Neural cell (in vitro differentiated cells): ENCODE measurements around the gene JAZF1. TPM values are rescaled to one million over a fixed set of nuclear protein-coding genes. Genes with fewer than 3 reads are reported as not detected.

Experiments used
- H2AFZ ChIP-seq: fragments of 200-600, 300-800 bp; sonication (generic), shearing (Covaris generic); 2 replicates; pipeline ENCODE4 v1.6.0; 2014; ENCODE audit warnings: low read depth, mild to moderate bottlenecking, antibody characterized with exemption, low read length, moderate library complexity
- H3F3A ChIP-seq: fragments of 200-600 bp; shearing (Covaris generic); 2 replicates; pipeline ENCODE4 v1.6.1; 2016; ENCODE audit warnings: mild to moderate bottlenecking, moderate library complexity, mixed read lengths, antibody characterized with exemption, low read length; ENCODE audit not compliant: insufficient read depth, poor library complexity, severe bottlenecking
- H3K27ac ChIP-seq: fragments of 200-600, 300-800 bp; sonication (generic), shearing (Covaris generic); 2 replicates; pipeline ENCODE4 v1.5.1; 2014; ENCODE audit warnings: mild to moderate bottlenecking, low read length, moderate library complexity
- H3K27me3 ChIP-seq: fragments of 300-800, 200-600 bp; sonication (generic), shearing (Covaris generic); 2 replicates; pipeline ENCODE4 v1.6.0; 2014; ENCODE audit warnings: mild to moderate bottlenecking, low read depth, low read length, moderate library complexity; ENCODE audit not compliant: insufficient read depth
- H3K36me3 ChIP-seq: fragments of 300-800, 200-600 bp; sonication (generic), shearing (Covaris generic); 2 replicates; pipeline ENCODE4 v1.5.1; 2014; ENCODE audit warnings: mild to moderate bottlenecking, antibody characterized with exemption, low read length, moderate library complexity; ENCODE audit not compliant: insufficient read depth
- H3K4me2 ChIP-seq: fragments of 300-800, 200-600 bp; sonication (generic), shearing (Covaris generic); 2 replicates; pipeline ENCODE4 v1.6.0; 2014; ENCODE audit warnings: mild to moderate bottlenecking, low read length
- H3K4me3 ChIP-seq: fragments of 300-800, 200-600 bp; sonication (generic), shearing (Covaris generic); 2 replicates; pipeline ENCODE4 v1.5.1; 2014; ENCODE audit warnings: mild to moderate bottlenecking, low read length, moderate library complexity
- H3K79me2 ChIP-seq: fragments of 200-600 bp; shearing (Covaris generic); replicated peaks from 2 replicates; pipeline ENCODE4 v1.6.0; 2014; ENCODE audit warnings: mild to moderate bottlenecking, low read length, moderate library complexity; ENCODE audit not compliant: insufficient read depth
- H3K9ac ChIP-seq: fragments of 300-800, 200-600 bp; sonication (generic), shearing (Covaris generic); 2 replicates; pipeline ENCODE4 v1.6.1; 2016; ENCODE audit warnings: mild to moderate bottlenecking, low read length, mixed read lengths
- H3K9me2 ChIP-seq: fragments of 200-600 bp; shearing (Covaris generic); 2 replicates; pipeline ENCODE4 v1.6.1; 2016; ENCODE audit warnings: mild to moderate bottlenecking, low read length, mixed read lengths; ENCODE audit not compliant: insufficient read depth
- H3K9me3 ChIP-seq: fragments of 200-600, 300-800 bp; sonication (generic), shearing (Covaris generic); 2 replicates; pipeline ENCODE4 v1.6.1; 2016; ENCODE audit warnings: mild to moderate bottlenecking, mixed run types, low read length, moderate library complexity, mixed read lengths
- H4K20me1 ChIP-seq: fragments of 200-600 bp; shearing (Covaris generic); 2 replicates; pipeline ENCODE4 v1.6.1; 2016; ENCODE audit warnings: mild to moderate bottlenecking, mixed run types; ENCODE audit not compliant: insufficient read depth
- EP300 ChIP-seq: fragments of 450-650 bp; conservative IDR thresholded peaks from 2 replicates; pipeline ENCODE4 v1.6.1; 2014; ENCODE audit warnings: antibody characterized with exemption, mild to moderate bottlenecking, moderate library complexity; ENCODE audit not compliant: poor library complexity, severe bottlenecking
- EZH2 ChIP-seq: fragments of 200-600, 300-800 bp; shearing (Covaris generic), sonication (generic); IDR thresholded peaks from 2 replicates; pipeline ENCODE4 v1.6.1; 2014; ENCODE audit warnings: antibody characterized with exemption, low read length, borderline replicate concordance, mild to moderate bottlenecking; ENCODE audit not compliant: insufficient read depth, poor library complexity, severe bottlenecking
- MXI1 ChIP-seq: fragments of 450-650 bp; conservative IDR thresholded peaks from 2 replicates; pipeline ENCODE4 v1.6.1; 2014; ENCODE audit warnings: antibody characterized with exemption, mild to moderate bottlenecking; ENCODE audit not compliant: poor library complexity, severe bottlenecking
- POLR2AphosphoS5 ChIP-seq: IDR thresholded peaks from 2 replicates; pipeline ENCODE4 v1.6.1; 2012
- RAD21 ChIP-seq: fragments of 450-650 bp; conservative IDR thresholded peaks from 2 replicates; pipeline ENCODE4 v1.6.1; 2014; ENCODE audit warnings: antibody characterized with exemption, mild to moderate bottlenecking, moderate library complexity
- SMC3 ChIP-seq: fragments of 450-650 bp; conservative IDR thresholded peaks from 2 replicates; pipeline ENCODE4 v1.6.1; 2014; ENCODE audit warnings: antibody characterized with exemption, mild to moderate bottlenecking, moderate library complexity; ENCODE audit not compliant: poor library complexity
- TAF1 ChIP-seq: IDR thresholded peaks from 2 replicates; pipeline ENCODE4 v1.6.1; 2012; ENCODE audit warnings: low read depth
- polyA plus RNA-seq: library from polyadenylated mRNA; depleted of rRNA; stranded (reverse); fragments of >200 nt; gene quantifications from 2 replicates; pipeline ENCODE4 v1.2.3, GENCODE V29; 2014
- TF ChIP-seq, protein P1 (sequence below): fragments of 450-650 bp; IDR thresholded peaks from 2 replicates; pipeline ENCODE4 v1.5.1; 2014; ENCODE audit warnings: antibody characterized with exemption, mild to moderate bottlenecking, moderate library complexity; ENCODE audit not compliant: poor library complexity, severe bottlenecking
- TF ChIP-seq, protein P2 (sequence below): IDR thresholded peaks from 2 replicates; pipeline ENCODE4 v1.6.1; 2012; ENCODE audit warnings: borderline replicate concordance

JAZF1 gene
- polyA plus RNA-seq, 1 donor from 2014 or later = 29.5 TPM

DNA sequence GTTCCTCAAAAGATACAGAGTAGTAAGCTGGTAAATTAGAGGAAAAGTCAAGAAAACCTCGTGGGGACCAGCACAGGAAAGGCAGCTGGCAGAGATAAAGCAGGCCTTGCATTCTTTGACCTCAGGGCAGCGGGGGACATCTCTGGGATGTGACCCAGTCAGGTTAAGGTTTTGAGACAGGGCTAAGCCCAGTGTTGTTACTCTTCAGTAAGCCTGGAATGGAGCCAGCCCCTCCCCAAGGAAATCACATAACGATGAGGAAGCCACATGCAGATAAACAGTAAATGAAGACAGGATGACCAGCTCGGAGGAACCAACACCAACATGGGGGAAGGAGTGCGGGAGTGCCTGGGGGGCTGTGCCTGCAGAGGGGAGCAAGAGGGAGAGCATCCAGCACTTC is 99.6 kb downstream of the JAZF1 start:
- Histone ChIP-seq H3K36me3 (no peaks in the 10 kb centered on the region), H3K9me2 (no peaks in the 10 kb centered on the region), H3K4me3 (no peak overlapping the region), H3K27ac (no peak overlapping the region), H3F3A (no peaks in the 10 kb centered on the region), H4K20me1 (no peaks in the 10 kb centered on the region), H3K4me2 (no peak overlapping the region), H3K27me3 (no peaks in the 10 kb centered on the region), H3K79me2 (no peaks in the 10 kb centered on the region), H3K9me3 (no peaks in the 10 kb centered on the region), H3K9ac (no peak overlapping the region), H2AFZ (no peak overlapping the region)
- TF ChIP-seq SMC3 (no peak), EP300 (no peak), TAF1 (no peak), EZH2 (no peak), RAD21 (no peak), POLR2AphosphoS5 (no peak), MXI1 (no peak)
- TF ChIP-seq, protein P1, sequence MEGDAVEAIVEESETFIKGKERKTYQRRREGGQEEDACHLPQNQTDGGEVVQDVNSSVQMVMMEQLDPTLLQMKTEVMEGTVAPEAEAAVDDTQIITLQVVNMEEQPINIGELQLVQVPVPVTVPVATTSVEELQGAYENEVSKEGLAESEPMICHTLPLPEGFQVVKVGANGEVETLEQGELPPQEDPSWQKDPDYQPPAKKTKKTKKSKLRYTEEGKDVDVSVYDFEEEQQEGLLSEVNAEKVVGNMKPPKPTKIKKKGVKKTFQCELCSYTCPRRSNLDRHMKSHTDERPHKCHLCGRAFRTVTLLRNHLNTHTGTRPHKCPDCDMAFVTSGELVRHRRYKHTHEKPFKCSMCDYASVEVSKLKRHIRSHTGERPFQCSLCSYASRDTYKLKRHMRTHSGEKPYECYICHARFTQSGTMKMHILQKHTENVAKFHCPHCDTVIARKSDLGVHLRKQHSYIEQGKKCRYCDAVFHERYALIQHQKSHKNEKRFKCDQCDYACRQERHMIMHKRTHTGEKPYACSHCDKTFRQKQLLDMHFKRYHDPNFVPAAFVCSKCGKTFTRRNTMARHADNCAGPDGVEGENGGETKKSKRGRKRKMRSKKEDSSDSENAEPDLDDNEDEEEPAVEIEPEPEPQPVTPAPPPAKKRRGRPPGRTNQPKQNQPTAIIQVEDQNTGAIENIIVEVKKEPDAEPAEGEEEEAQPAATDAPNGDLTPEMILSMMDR = no peak
- TF ChIP-seq, protein P2, sequence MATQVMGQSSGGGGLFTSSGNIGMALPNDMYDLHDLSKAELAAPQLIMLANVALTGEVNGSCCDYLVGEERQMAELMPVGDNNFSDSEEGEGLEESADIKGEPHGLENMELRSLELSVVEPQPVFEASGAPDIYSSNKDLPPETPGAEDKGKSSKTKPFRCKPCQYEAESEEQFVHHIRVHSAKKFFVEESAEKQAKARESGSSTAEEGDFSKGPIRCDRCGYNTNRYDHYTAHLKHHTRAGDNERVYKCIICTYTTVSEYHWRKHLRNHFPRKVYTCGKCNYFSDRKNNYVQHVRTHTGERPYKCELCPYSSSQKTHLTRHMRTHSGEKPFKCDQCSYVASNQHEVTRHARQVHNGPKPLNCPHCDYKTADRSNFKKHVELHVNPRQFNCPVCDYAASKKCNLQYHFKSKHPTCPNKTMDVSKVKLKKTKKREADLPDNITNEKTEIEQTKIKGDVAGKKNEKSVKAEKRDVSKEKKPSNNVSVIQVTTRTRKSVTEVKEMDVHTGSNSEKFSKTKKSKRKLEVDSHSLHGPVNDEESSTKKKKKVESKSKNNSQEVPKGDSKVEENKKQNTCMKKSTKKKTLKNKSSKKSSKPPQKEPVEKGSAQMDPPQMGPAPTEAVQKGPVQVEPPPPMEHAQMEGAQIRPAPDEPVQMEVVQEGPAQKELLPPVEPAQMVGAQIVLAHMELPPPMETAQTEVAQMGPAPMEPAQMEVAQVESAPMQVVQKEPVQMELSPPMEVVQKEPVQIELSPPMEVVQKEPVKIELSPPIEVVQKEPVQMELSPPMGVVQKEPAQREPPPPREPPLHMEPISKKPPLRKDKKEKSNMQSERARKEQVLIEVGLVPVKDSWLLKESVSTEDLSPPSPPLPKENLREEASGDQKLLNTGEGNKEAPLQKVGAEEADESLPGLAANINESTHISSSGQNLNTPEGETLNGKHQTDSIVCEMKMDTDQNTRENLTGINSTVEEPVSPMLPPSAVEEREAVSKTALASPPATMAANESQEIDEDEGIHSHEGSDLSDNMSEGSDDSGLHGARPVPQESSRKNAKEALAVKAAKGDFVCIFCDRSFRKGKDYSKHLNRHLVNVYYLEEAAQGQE = no peak

DNA sequence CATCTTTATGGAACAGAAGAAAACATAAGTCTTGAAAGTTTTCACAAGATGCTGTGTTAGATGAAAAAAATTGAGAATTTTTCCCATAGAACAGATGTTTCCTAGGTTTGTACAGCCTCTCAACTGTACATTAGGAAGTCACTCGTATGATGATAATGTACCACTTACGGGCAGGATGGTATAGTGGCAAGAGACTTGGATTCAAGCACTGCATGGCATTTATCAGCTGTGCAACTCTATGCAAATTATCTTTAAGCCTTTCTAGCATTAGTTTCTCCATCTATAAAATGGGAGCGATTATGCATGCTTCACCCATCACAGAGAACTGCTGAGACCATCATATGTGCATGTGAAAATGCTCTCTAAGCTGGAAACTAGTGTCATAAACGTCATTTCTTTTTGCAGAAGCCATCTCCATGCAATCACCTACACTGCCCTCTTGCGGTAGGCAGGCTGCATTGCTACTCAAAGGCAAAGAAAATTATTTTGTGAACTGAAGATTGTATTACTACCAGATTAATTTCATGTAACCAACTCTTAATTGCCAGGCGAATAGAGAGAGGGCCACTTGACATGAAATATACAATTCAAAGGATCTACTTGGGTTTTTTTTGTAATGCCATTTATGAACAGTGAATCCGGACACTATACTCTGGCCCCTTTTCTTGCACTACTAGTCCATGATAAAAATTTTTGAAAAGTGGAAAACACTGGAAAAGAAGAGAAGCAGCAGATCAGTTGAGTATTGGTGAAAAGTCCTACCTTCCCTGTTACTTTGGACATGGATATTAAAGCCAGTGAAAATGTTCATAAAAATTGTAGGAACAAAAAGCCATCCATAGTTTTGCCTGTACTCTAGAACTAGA is 102.3 kb downstream of the JAZF1 start:
- TF ChIP-seq EZH2 = no peak
- TF ChIP-seq, protein P2 = no peak
- no peak for TF ChIP-seq TAF1
- TF ChIP-seq, protein P1 = peak; percentile 91
- no peak for TF ChIP-seq EP300
- TF ChIP-seq MXI1 = no peak
- TF ChIP-seq POLR2AphosphoS5 = no peak
- peak; percentile 77 for TF ChIP-seq RAD21
- peak; percentile 79 for TF ChIP-seq SMC3
- no peaks in the 10 kb centered on the region for H3K9me3 ChIP-seq
- no peaks in the 10 kb centered on the region for H3K79me2 ChIP-seq
- no peaks in the 10 kb centered on the region for H3K36me3 ChIP-seq
- H3K27me3 ChIP-seq = no peaks in the 10 kb centered on the region
- no peak overlapping the region for H2AFZ ChIP-seq
- no peak overlapping the region for H3K27ac ChIP-seq
- no peaks in the 10 kb centered on the region for H3F3A ChIP-seq
- H3K4me2 ChIP-seq = no peak overlapping the region
- H3K9me2 ChIP-seq = no peaks in the 10 kb centered on the region
- H4K20me1 ChIP-seq = no peaks in the 10 kb centered on the region
- H3K9ac ChIP-seq = no peak overlapping the region
- peak overlapping the region; percentile 1 for H3K4me3 ChIP-seq
